ENCODE measurements around the gene NRAP. TPM values are rescaled to one million over a fixed set of nuclear protein-coding genes. Genes with fewer than 3 reads are reported as not detected.

The NRAP gene
- total and polyA plus RNA-seq, 2 donors (not counting 3 experiments of a cell fraction or from before 2014, with no cell fraction given): not detected

DNA sequence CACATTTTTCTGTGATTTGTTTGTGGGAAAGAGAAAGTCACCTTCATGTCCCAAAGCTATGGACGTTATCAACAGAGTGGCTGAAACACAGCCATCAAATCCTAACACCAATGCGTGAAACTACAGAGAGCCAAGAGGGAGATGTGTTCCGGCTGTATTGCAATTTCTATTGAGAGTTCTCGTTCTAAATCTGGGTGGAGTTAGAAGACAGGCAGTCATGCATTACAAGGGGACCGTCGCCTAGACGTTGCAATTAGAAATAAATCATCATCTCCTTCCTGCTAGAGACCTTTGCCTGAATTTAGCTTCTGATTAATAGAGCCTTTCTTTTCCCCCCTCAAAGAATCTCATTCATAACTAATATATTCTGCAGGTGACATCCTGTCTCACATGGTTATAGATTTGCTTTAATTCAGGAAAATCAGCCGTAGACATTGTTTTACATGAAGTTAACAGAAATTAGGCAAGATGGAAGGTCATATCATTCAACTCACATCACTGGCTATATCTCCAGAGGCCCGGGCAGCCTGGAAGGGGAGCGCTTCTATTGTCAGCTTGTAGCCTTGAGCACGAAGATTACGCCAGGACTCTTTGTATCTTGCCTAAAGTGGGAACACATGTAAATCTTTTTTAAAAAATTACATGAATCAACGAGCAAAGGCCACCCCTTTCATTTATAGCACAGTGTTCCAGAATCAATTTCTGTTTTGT, 58.4 kb downstream of the NRAP start:
- dilution Hi-C loops (cut with MboI; ENCODE audit: extremely low pct_ligation_motif_present, low sequenced_read_pairs) (no loop called here), intact Hi-C loops (cut with micrococcal nuclease) (no loop called here)
- Histone ChIP-seq H3K9me3 (replicated peaks; ENCODE audit: control insufficient read depth, insufficient read depth, low read length) (no peaks in the 10 kb centered on the region), H3K27ac (ENCODE audit: insufficient read depth, low read depth, low read length) (no peak overlapping the region), H3K9me1 (replicated peaks; ENCODE audit: control insufficient read depth, extremely low read depth, insufficient read depth, low read length) (no peaks in the 10 kb centered on the region), H3K4me3 (replicated peaks in 1 of 3; ENCODE audit: insufficient read depth in 1 of 3, low read depth in 1 of 3, low read length in 3 of 3) (no peak overlapping the region), H4K20me1 (replicated peaks; ENCODE audit: control insufficient read depth, extremely low read depth, insufficient read depth, low read length) (no peaks in the 10 kb centered on the region), H3K27me3 (ENCODE audit: control insufficient read depth in 2 of 2, insufficient read depth in 2 of 2, low read length in 2 of 2) (no peaks in the 10 kb centered on the region), H2AFZ (ENCODE audit: low read depth, low read length) (no peak overlapping the region), H3K4me2 (ENCODE audit: insufficient read depth, low read length) (no peak overlapping the region), H3K36me3 (ENCODE audit: control insufficient read depth in 2 of 2, extremely low read depth in 1 of 2, insufficient read depth in 2 of 2, low read length in 2 of 2) (no peaks in the 10 kb centered on the region), H3K79me2 (ENCODE audit: control insufficient read depth, insufficient read depth, low read length) (no peaks in the 10 kb centered on the region), H3K4me1 (ENCODE audit: control insufficient read depth, extremely low read depth, insufficient read depth, low read length) (no peaks in the 10 kb centered on the region), H3K9ac (replicated peaks; ENCODE audit: extremely low read depth, insufficient read depth, low read length) (no peak overlapping the region)
- BruUV-seq (replicated peaks): no TSS peak
- TF ChIP-seq JUN (IDR thresholded peaks at IDR 0.05; ENCODE audit: borderline replicate concordance, insufficient read depth, insufficient read length, low read depth) (no peak), POLR2A (IDR thresholded peaks at IDR 0.05; ENCODE audit: low read depth, low read length) (no peak), FOS (IDR thresholded peaks at IDR 0.05; ENCODE audit: borderline replicate concordance, insufficient read depth, low read length) (no peak), GATA2 (IDR thresholded peaks at IDR 0.05; ENCODE audit: insufficient read depth, insufficient read length, low read depth, low read length) (no peak), POLR2AphosphoS5 (IDR thresholded peaks at IDR 0.05; ENCODE audit: insufficient read depth, low read depth, low read length) (no peak)
- FAIRE-seq (no peak), DNase-seq (ENCODE audit: low read depth, low spot score) (no peak)
- ChIA-PET CTCF (no interaction called here), POLR2A (no interaction called here)

- POLR2A ChIA-PET: no interaction called here
- no peak for DNase-seq (ENCODE audit: low read depth, low spot score)
- no peak for FAIRE-seq
These were observed 59.3 kb downstream of the NRAP start for GRCh38 chr10:113604572-113604971.

More at GRCh38 chr10:113604572-113604971, 59.3 kb downstream of the NRAP start:
- Histone ChIP-seq H3K79me2 (ENCODE audit: control insufficient read depth, insufficient read depth, low read length) (no peaks in the 10 kb centered on the region), H2AFZ (ENCODE audit: low read depth, low read length) (no peak overlapping the region), H3K27me3 (ENCODE audit: control insufficient read depth in 2 of 2, insufficient read depth in 2 of 2, low read length in 2 of 2) (no peaks in the 10 kb centered on the region), H3K36me3 (ENCODE audit: control insufficient read depth in 2 of 2, extremely low read depth in 1 of 2, insufficient read depth in 2 of 2, low read length in 2 of 2) (no peaks in the 10 kb centered on the region), H3K9me3 (replicated peaks; ENCODE audit: control insufficient read depth, insufficient read depth, low read length) (no peaks in the 10 kb centered on the region), H3K9me1 (replicated peaks; ENCODE audit: control insufficient read depth, extremely low read depth, insufficient read depth, low read length) (no peaks in the 10 kb centered on the region), H3K4me3 (replicated peaks in 1 of 3; ENCODE audit: insufficient read depth in 1 of 3, low read depth in 1 of 3, low read length in 3 of 3) (no peak overlapping the region), H3K4me1 (ENCODE audit: control insufficient read depth, extremely low read depth, insufficient read depth, low read length) (no peaks in the 10 kb centered on the region), H4K20me1 (replicated peaks; ENCODE audit: control insufficient read depth, extremely low read depth, insufficient read depth, low read length) (no peaks in the 10 kb centered on the region), H3K9ac (replicated peaks; ENCODE audit: extremely low read depth, insufficient read depth, low read length) (no peak overlapping the region), H3K27ac (ENCODE audit: insufficient read depth, low read depth, low read length) (no peak overlapping the region), H3K4me2 (ENCODE audit: insufficient read depth, low read length) (no peak overlapping the region)
- no TSS peak for BruUV-seq (replicated peaks)
- dilution Hi-C loops (cut with MboI; ENCODE audit: extremely low pct_ligation_motif_present, low sequenced_read_pairs) (no loop called here), intact Hi-C loops (cut with micrococcal nuclease) (no loop called here)
- CTCF ChIA-PET: no interaction called here
- TF ChIP-seq, protein P1, sequence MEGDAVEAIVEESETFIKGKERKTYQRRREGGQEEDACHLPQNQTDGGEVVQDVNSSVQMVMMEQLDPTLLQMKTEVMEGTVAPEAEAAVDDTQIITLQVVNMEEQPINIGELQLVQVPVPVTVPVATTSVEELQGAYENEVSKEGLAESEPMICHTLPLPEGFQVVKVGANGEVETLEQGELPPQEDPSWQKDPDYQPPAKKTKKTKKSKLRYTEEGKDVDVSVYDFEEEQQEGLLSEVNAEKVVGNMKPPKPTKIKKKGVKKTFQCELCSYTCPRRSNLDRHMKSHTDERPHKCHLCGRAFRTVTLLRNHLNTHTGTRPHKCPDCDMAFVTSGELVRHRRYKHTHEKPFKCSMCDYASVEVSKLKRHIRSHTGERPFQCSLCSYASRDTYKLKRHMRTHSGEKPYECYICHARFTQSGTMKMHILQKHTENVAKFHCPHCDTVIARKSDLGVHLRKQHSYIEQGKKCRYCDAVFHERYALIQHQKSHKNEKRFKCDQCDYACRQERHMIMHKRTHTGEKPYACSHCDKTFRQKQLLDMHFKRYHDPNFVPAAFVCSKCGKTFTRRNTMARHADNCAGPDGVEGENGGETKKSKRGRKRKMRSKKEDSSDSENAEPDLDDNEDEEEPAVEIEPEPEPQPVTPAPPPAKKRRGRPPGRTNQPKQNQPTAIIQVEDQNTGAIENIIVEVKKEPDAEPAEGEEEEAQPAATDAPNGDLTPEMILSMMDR (IDR thresholded peaks at IDR 0.05; ENCODE audit: extremely low read depth in 1 of 2, insufficient read depth in 1 of 2, low read depth in 1 of 2, low read length in 2 of 2): no peak

All from endothelial cell of umbilical vein (primary cell).